Measurements from ENCODE around the gene SLC50A1.
"Not testable (repeated sequence)": the region's sequence is repeated elsewhere in the genome, so short reads cannot be mapped to it uniquely, and the experiment has no call there.

DNA sequence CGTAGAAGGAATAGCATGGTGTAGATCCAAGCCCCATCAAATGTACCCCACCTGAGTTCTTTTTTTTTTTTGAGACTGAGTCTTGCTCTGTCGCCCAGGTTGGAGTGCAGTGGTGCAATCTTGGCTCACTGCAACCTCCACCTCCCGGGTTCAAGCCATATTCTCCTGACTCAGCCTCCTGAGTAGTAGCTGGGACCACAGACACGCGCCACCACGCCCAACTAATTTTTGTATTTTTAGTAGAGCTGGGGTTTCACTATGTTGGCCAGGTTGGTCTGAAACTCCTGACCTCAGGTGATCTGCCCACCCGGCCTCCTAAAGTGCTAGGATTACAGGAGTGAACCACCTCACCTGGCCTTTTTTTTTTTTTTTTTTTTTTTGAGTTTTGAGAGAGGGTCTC is 17.6 kb upstream of the SLC50A1 start:
- TF ChIP-seq, protein P1, sequence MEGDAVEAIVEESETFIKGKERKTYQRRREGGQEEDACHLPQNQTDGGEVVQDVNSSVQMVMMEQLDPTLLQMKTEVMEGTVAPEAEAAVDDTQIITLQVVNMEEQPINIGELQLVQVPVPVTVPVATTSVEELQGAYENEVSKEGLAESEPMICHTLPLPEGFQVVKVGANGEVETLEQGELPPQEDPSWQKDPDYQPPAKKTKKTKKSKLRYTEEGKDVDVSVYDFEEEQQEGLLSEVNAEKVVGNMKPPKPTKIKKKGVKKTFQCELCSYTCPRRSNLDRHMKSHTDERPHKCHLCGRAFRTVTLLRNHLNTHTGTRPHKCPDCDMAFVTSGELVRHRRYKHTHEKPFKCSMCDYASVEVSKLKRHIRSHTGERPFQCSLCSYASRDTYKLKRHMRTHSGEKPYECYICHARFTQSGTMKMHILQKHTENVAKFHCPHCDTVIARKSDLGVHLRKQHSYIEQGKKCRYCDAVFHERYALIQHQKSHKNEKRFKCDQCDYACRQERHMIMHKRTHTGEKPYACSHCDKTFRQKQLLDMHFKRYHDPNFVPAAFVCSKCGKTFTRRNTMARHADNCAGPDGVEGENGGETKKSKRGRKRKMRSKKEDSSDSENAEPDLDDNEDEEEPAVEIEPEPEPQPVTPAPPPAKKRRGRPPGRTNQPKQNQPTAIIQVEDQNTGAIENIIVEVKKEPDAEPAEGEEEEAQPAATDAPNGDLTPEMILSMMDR (optimal IDR thresholded peaks at IDR 0.05 in 1 of 3, IDR thresholded peaks at IDR 0.05 in 1 of 3, conservative IDR thresholded peaks at IDR 0.05 in 1 of 3; ENCODE audit: extremely low read depth in 1 of 3, insufficient read depth in 2 of 3, low read length in 3 of 3), result not testable (repeated sequence)
- not testable (repeated sequence) for TF ChIP-seq EZH2 (IDR thresholded peaks at IDR 0.05; ENCODE audit: low read length)
